Measurements from ENCODE around the gene NECTIN4. TPM values are rescaled to one million over a fixed set of nuclear protein-coding genes. Genes with fewer than 3 reads are reported as not detected.

Gene NECTIN4
- total and polyA plus RNA-seq, 2 of the 8 experiments (the other 6 are each of a cell fraction or from before 2014, with no cell fraction given), result 0.19 to 0.71 TPM

- Histone ChIP-seq H3K9me3 (ENCODE audit: insufficient read depth in 2 of 2, low read depth in 1 of 2, low read length in 1 of 2) (no peaks in the 10 kb centered on the region), H3K27me3 (replicated peaks in 1 of 4; ENCODE audit: control insufficient read depth in 3 of 4, extremely low read depth in 1 of 4, insufficient read depth in 3 of 4, low read length in 3 of 4) (no peaks in the 10 kb centered on the region), H2BK5ac (ENCODE audit: low read depth, low read length) (no peak overlapping the region), H2AFZ (ENCODE audit: low read length) (no peak overlapping the region), H4K8ac (ENCODE audit: extremely low read depth, insufficient read depth, low read length) (no peak overlapping the region), H2BK15ac (ENCODE audit: low read length) (no peak overlapping the region), H2BK120ac (replicated peaks; ENCODE audit: low read depth, low read length) (no peak overlapping the region), H3K23ac (ENCODE audit: insufficient read length) (no peak overlapping the region), H4K20me1 (replicated peaks in 1 of 2; ENCODE audit: control insufficient read depth in 1 of 2, insufficient read depth in 2 of 2, low read length in 2 of 2) (peaks cover 0 to 3% of the 10 kb centered on the region in 2 experiments), H3K79me1 (ENCODE audit: low read depth, low read length) (no peaks in the 10 kb centered on the region), H3K56ac (replicated peaks; ENCODE audit: insufficient read length, low read depth, low read length) (no peak overlapping the region), H4K91ac (replicated peaks; ENCODE audit: insufficient read length, low read length) (no peak overlapping the region), H3K23me2 (ENCODE audit: low read depth, low read length) (no peaks in the 10 kb centered on the region), H3K4ac (replicated peaks; ENCODE audit: insufficient read length, low read depth, low read length) (no peak overlapping the region), H3K18ac (ENCODE audit: extremely low read depth, low read length) (no peak overlapping the region), H3K36me3 (ENCODE audit: control insufficient read depth in 2 of 4, insufficient read depth in 4 of 4, low read length in 3 of 4) (no peaks in the 10 kb centered on the region), H4K5ac (ENCODE audit: insufficient read length, low read depth, low read length) (no peak overlapping the region), H2BK12ac (ENCODE audit: low read depth, low read length) (no peak overlapping the region), H2BK20ac (ENCODE audit: low read length) (no peak overlapping the region), H3K4me2 (ENCODE audit: insufficient read depth in 1 of 2, low read depth in 2 of 2, low read length in 2 of 2) (no peak overlapping the region), H3K27ac (ENCODE audit: low read depth, low read length) (no peak overlapping the region), H2AK5ac (ENCODE audit: low read depth, low read length) (no peak overlapping the region), H3K14ac (ENCODE audit: insufficient read length) (no peak overlapping the region), H3K79me2 (ENCODE audit: control insufficient read depth in 1 of 2, insufficient read depth in 2 of 2, low read length in 2 of 2) (no peaks in the 10 kb centered on the region), H3K9ac (replicated peaks in 1 of 4; ENCODE audit: extremely low read depth in 1 of 4, low read depth in 3 of 4, low read length in 3 of 4) (no peak overlapping the region), H3K4me3 (ENCODE audit: extremely low read depth in 1 of 4, insufficient read depth in 2 of 4, low read depth in 3 of 4, low read length in 4 of 4) (no peak overlapping the region), H3K4me1 (replicated peaks in 1 of 4; ENCODE audit: control insufficient read depth in 3 of 4, insufficient read depth in 4 of 4, low read length in 3 of 4) (no peaks in the 10 kb centered on the region; a peak in 3 of 7 replicates)
- DNase-seq (ENCODE audit: low read depth in 1 of 2, low spot score in 2 of 2), result no peak
- ChIA-PET CTCF (ENCODE audit: partially characterized antibody) (interaction anchor here (0.5 to 17.8 kb wide), 5 partner anchors 8 to 82 kb away, joined by 3 to 282 read pairs (median 4); partner anchors contain the start of genes KLHDC9 and NECTIN4), POLR2A (ENCODE audit: partially characterized antibody) (no interaction called here)
- FAIRE-seq, result no peak
- no peak for TF ChIP-seq SAP30 (IDR thresholded peaks at IDR 0.05; ENCODE audit: insufficient read depth, insufficient replicate concordance, low read length)
- no peak for TF ChIP-seq KDM1A (IDR thresholded peaks at IDR 0.05; ENCODE audit: borderline replicate concordance, low read length)
- TF ChIP-seq RXRA (IDR thresholded peaks at IDR 0.05; ENCODE audit: insufficient read depth, low read depth, low read length), result no peak
- TF ChIP-seq ATF2 (IDR thresholded peaks at IDR 0.05; ENCODE audit: low read length), result no peak
- TF ChIP-seq CBX8 (IDR thresholded peaks at IDR 0.05; ENCODE audit: borderline replicate concordance, low read depth, low read length), result no peak
- no peak for TF ChIP-seq EGR1 (IDR thresholded peaks at IDR 0.05; ENCODE audit: borderline replicate concordance, low read depth, low read length)
- no peak for TF ChIP-seq TAF1 (IDR thresholded peaks at IDR 0.05; ENCODE audit: low read depth, low read length)
- TF ChIP-seq ASH2L (IDR thresholded peaks at IDR 0.05; ENCODE audit: low read length), result no peak
- no peak for TF ChIP-seq BRCA1 (IDR thresholded peaks at IDR 0.05; ENCODE audit: low read depth, low read length)
- no peak for TF ChIP-seq EZH2 (IDR thresholded peaks at IDR 0.05; ENCODE audit: low read depth, low read length, severe bottlenecking)
Measured at GRCh38 chr1:161076410-161076809, 12.9 kb downstream of the NECTIN4 start.
